A673 (cell line): Measurements from ENCODE around the gene GRID1. TPM values are rescaled to one million over a fixed set of nuclear protein-coding genes. Genes with fewer than 3 reads are reported as not detected.

Experiments
- BruUV-seq: library from RNA; stranded (reverse); fragments of 400-500 nt; replicated peaks from 2 replicates; lab custom pipeline; 2021; lab: Mats Ljungman, UMichigan
- CTCF ChIA-PET: fragments of 300-600 bp; sonication (Branson Sonifier 250); formaldehyde crosslinking; loops from one replicate; lab custom pipeline; 2022; ENCODE audit warnings: antibody characterized with exemption; lab: Charles Lee
- POLR2A ChIA-PET: fragments of 300-600 bp; sonication (Branson Sonifier 250); formaldehyde crosslinking; loops from one replicate; lab custom pipeline; 2022; ENCODE audit warnings: antibody characterized with exemption; ENCODE audit not compliant: low non-redundant PET; lab: Charles Lee
- DNase-seq: peaks from one replicate; pipeline ENCODE4 v3.0.0-alpha.2; 2015; ENCODE audit warnings: low spot score
- H3K27ac ChIP-seq: fragments of 200-600 bp; sonication (generic); 2 replicates; pipeline ENCODE4 v1.5.1; 2016; ENCODE audit warnings: mixed run types, low read depth, mild to moderate bottlenecking, mixed read lengths, antibody characterized with exemption, low read length; ENCODE audit not compliant: poor library complexity, severe bottlenecking
- H3K27me3 ChIP-seq: fragments of 200-600 bp; sonication (generic); replicated peaks from 2 replicates; pipeline ENCODE4 v1.6.1; 2017; ENCODE audit warnings: mixed run types, low read depth, mild to moderate bottlenecking, mixed read lengths, antibody characterized with exemption, low read length; ENCODE audit not compliant: insufficient read depth, poor library complexity
- H3K36me3 ChIP-seq: fragments of 200-600 bp; sonication (generic); 2 replicates; pipeline ENCODE4 v1.6.1; 2016; ENCODE audit warnings: mixed run types, mild to moderate bottlenecking, mixed read lengths, antibody characterized with exemption, low read length; ENCODE audit not compliant: insufficient read depth, poor library complexity, severe bottlenecking
- H3K4me1 ChIP-seq: fragments of 200-600 bp; sonication (generic); 2 replicates; pipeline ENCODE4 v1.6.1; 2017; ENCODE audit warnings: mixed run types, mild to moderate bottlenecking, mixed read lengths, antibody characterized with exemption, low read length; ENCODE audit not compliant: insufficient read depth, poor library complexity, severe bottlenecking
- H3K4me3 ChIP-seq: fragments of 200-600 bp; sonication (generic); 2 replicates; pipeline ENCODE4 v1.5.1; 2016; ENCODE audit warnings: low read depth, mixed run types, mild to moderate bottlenecking, mixed read lengths, low read length; ENCODE audit not compliant: poor library complexity, severe bottlenecking
- H3K9me3 ChIP-seq: fragments of 200-600 bp; sonication (generic); 2 replicates; pipeline ENCODE4 v1.6.1; 2016; ENCODE audit warnings: mixed run types, low read depth, mild to moderate bottlenecking, mixed read lengths, antibody characterized with exemption, low read length; ENCODE audit not compliant: poor library complexity, severe bottlenecking
- CTCF ChIP-seq: fragments of 300-800, 200-600 bp; sonication (generic); conservative IDR thresholded peaks from 2 replicates; pipeline ENCODE4 v1.5.1; 2017; ENCODE audit warnings: low read depth, mild to moderate bottlenecking, antibody characterized with exemption, low read length, moderate library complexity, mixed read lengths
- EZH2 ChIP-seq: fragments of 200-600 bp; sonication (generic); IDR thresholded peaks from 2 replicates; pipeline ENCODE4 v1.6.1; 2017; ENCODE audit warnings: borderline replicate concordance, low read depth, mild to moderate bottlenecking, mixed read lengths, antibody characterized with exemption, low read length; ENCODE audit not compliant: poor library complexity, severe bottlenecking
- intact Hi-C: fragments of 100-400 bp; cut with micrococcal nuclease; formaldehyde crosslinking; loops from one replicate; pipeline ENCODE4 v1.10.0; 2022; ENCODE audit not compliant: unreplicated experiment
- total RNA-seq: library from RNA; stranded (reverse); gene quantifications from 2 replicates; pipeline ENCODE4 v1.2.3, GENCODE V29; 2021

GRID1 gene
- total RNA-seq, 1 experiment from 2014 or later, result not detected

- no peak overlapping the region for H3K27ac ChIP-seq
- no peak for DNase-seq
- H3K9me3 ChIP-seq, result no peaks in the 10 kb centered on the region
- no peak overlapping the region for H3K4me3 ChIP-seq
- no peaks in the 10 kb centered on the region for H3K4me1 ChIP-seq
- intact Hi-C loops, result no loop called here
- ChIA-PET CTCF (no interaction called here), POLR2A (no interaction called here)
- no peaks in the 10 kb centered on the region for H3K27me3 ChIP-seq
- no TSS peak for BruUV-seq
- H3K36me3 ChIP-seq, result no peaks in the 10 kb centered on the region
- TF ChIP-seq CTCF (no peak), EZH2 (no peak)
Measured at GRCh38 chr10:86162036-86162435, 204.6 kb downstream of the GRID1 start.

GRCh38 chr10:86160890-86161585, 205.6 kb downstream of the GRID1 start:
- ChIA-PET POLR2A (no interaction called here), CTCF (no interaction called here)
- DNase-seq, result no peak
- TF ChIP-seq CTCF (no peak), EZH2 (no peak)
- Histone ChIP-seq H3K4me1 (no peaks in the 10 kb centered on the region), H3K36me3 (no peaks in the 10 kb centered on the region), H3K27ac (no peak overlapping the region), H3K4me3 (no peak overlapping the region), H3K27me3 (no peaks in the 10 kb centered on the region), H3K9me3 (no peaks in the 10 kb centered on the region)
- BruUV-seq, result no TSS peak
- intact Hi-C loops, result no loop called here

GRCh38 chr10:86159797-86160196, 206.8 kb downstream of the GRID1 start:
- no peaks in the 10 kb centered on the region for H3K9me3 ChIP-seq
- no peak overlapping the region for H3K4me3 ChIP-seq
- no peaks in the 10 kb centered on the region for H3K36me3 ChIP-seq
- DNase-seq, result no peak
- POLR2A ChIA-PET, result no interaction called here
- CTCF ChIA-PET, result no interaction called here
- intact Hi-C loops, result no loop called here
- no peak for TF ChIP-seq EZH2
- H3K27me3 ChIP-seq, result no peaks in the 10 kb centered on the region
- no peak overlapping the region for H3K27ac ChIP-seq
- BruUV-seq, result no TSS peak
- H3K4me1 ChIP-seq, result no peaks in the 10 kb centered on the region
